ENCODE results near the gene RFC3.
A peak's percentile ranks its signal among the peaks of the same experiment; 100 is the strongest.
"Not testable (repeated sequence)": the region's sequence is repeated elsewhere in the genome, so short reads cannot be mapped to it uniquely, and the experiment has no call there.

The RFC3 gene

DNA sequence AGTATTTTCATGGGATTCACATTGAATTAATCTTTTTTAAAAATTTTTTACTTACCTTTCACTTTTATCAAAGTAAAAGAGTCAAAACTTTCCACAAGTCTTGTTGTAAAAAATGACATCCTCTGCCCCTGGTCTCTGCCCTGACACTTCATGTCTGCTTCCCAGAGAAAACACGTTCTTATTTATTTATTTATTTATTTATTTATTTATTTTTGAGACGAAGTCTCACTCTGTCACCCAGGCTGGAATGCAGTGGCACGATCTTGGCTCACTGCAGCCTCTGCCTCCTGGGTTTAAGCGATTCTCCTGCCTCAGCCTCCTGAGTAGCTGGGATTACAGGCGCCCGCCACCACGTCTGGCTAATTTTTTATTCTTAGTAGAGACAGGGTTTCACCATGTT, 5.1 kb upstream of the RFC3 start:
- not testable (repeated sequence) for DNase-seq

GRCh38 chr13:33815011-33815550, 2.9 kb upstream of the RFC3 start:
- DNase-seq = no peak

DNA sequence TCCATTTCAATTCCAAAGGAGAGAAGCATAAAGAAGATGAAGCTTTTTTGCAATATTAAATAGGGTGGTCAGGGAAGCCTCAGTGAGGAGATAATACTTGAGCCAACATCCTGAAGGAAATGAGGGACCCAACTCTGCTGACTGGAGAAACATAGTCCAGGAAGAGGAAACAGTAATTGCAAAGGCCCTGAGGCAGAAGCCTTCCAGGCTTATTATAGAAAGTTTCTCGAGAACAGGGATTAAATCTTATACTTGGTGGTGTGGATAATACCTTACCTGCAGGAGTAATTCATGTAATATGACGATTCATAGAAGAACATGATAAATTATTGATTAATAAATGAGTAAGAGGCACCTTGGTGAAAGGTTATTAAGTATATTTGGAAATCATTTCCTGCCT, 1.0 kb upstream of the RFC3 start:
- DNase-seq = no peak

GRCh38 chr13:33817513-33817900, 442 bp upstream of the RFC3 start:
- peak in 1 of 2 experiments; percentile 3 for DNase-seq

DNA sequence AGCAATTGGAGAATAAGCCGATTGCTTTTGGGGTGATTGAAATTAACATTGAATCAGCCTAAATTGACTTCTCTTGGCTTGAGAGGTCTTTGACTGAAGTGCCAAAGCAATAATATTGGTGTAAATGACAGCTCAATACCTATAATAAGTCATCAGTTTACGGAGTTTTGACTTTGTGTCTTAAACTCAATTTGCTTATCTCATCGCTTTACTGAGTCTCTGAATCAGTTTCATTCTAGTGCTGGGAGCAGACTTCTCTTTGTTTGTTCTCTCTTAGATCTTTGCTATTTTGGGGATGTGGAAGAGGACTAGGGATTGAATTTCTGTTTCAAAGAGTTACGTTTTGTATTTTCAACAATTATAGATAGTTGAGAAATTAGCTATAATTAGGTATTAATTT, 7.1 kb downstream of the RFC3 start:
- DNase-seq = no peak

DNA sequence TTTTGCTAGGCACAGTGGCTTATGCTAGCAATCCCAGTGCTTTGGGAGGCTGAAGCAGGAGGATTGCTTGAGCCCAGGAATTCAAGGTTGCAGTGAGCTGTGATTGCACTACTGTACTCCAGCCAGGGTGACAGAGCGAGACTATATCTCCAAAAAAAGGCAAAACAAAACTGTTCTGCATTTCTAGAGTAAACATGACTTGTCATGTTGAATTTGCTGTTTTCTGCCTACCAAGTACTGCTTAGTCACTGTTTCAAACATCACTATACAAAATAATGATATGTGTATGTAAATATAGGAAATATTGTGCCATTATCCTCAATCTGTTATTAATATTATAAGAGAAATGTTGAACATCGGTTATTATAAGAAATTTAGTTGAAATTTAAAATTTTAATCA, 9.2 kb downstream of the RFC3 start:
- DNase-seq = no peak

GRCh38 chr13:33828431-33829129, 10.6 kb downstream of the RFC3 start:
- no peak for DNase-seq

- DNase-seq = no peak
These were observed 14.9 kb downstream of the RFC3 start for GRCh38 chr13:33832872-33833271.

GRCh38 chr13:33838647-33839046, 20.7 kb downstream of the RFC3 start:
- DNase-seq = no peak

- no peak for DNase-seq
These were observed 22.5 kb downstream of the RFC3 start for GRCh38 chr13:33840402-33840801.

- DNase-seq = no peak
These were observed 24.3 kb downstream of the RFC3 start for GRCh38 chr13:33842207-33842606.

DNA sequence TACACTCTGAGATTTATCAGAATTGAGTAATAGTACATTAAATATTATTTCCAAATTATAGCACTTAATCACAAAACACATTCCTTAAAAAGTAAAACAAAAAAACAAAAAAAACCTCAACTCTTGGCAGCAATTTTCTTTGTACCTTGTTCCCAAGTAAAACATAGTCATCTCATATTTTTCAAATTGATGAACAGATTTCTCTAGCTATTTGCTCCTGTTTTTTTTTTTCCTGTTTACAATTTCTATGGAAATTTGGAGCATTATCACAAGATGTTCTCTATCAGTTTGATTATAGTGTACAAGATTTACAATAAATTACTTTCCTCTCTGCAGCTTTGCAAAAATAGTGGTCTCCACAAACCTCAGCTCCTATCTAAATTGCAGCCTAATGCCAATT, 25.0 kb downstream of the RFC3 start:
- DNase-seq = no peak

- DNase-seq = no peak
These were observed 27.8 kb downstream of the RFC3 start for GRCh38 chr13:33845572-33846302.

DNA sequence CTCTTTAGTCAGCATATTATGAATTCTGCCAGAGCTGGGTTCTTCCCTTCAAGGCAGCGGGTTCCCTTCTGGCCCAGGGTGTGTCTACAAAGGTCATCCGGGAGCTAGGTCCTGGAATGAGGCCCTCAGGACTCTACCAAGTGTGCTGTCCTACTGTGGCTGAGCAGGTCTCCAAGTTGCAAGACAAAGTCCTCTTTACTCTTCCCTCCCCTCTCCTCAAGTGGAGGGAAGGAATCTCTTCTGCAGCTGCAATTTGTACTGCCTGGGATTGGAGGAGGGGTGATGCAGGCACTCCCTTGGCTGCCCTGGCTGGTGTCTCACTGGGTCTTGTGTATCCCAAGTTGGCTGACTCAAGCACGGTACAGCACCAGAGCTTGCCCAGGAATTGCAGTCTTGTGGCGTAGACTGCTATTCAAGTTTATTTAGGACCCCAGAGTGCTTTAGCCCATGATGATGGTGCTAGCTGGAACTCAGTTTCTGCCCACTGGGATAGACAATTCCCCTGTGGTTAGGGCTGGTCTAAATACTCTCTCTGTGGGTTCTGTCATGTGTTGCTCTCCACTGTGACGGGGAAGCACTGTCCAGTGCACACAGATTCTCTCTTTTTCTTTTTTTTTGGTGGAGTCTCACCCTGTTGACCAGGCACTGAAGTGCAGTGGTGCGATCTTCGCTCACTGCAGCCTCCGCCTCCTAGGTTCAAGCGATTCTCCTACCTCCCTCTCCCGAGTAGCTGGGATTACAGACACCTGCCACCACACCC, 28.5 kb downstream of the RFC3 start:
- no peak for DNase-seq

DNA sequence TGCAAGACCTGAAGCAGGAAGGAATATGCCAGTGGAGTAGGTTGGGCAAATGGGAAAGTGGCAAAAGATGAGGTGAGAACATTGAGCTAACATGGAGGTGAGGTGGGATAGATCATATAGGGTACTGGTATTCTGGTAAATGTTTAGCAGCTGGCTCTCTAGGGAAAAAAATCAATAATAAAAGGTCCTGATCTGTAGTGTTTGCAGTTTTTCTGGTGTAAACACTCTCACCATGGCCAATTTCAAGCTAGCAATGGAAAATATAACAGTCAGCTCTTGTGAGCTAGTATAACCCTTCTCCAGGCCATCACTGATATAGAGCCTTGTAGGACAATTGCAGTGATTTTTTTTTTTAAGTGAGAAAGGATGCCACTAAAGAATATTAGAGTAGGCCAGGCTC, 31.3 kb downstream of the RFC3 start:
- DNase-seq = no peak

DNA sequence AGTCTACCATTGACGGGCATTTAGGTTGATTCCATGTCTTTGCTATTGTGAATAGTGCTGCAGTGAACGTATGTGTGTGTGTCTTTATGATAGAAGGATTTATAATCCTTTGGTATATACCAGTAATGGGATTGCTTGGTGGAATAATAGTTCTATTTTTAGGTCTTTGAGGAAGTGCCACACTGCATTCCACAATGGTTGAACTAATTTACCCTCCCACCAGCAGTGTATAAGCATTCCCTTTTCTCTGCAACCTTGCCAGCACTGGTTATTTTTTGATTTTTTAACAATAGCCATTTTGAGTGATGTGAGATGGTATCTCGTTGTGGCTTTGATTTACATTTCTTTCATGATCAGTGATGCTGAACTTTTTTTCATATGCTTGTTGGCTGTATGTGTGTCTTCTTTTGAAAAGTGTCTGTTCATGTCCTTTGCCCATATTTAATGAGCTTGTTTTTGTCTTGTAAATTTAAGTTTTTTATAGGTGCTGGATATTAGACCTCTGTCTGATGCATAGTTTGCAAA, 37.5 kb downstream of the RFC3 start:
- DNase-seq = no peak

GRCh38 chr13:33859691-33860303, 41.8 kb downstream of the RFC3 start:
- no peak for DNase-seq

GRCh38 chr13:33860526-33860925, 42.6 kb downstream of the RFC3 start:
- no peak for DNase-seq

GRCh38 chr13:33862016-33862415, 44.1 kb downstream of the RFC3 start:
- no peak for DNase-seq

- no peak for DNase-seq
These were observed 45.3 kb downstream of the RFC3 start for GRCh38 chr13:33863188-33863789.

DNA sequence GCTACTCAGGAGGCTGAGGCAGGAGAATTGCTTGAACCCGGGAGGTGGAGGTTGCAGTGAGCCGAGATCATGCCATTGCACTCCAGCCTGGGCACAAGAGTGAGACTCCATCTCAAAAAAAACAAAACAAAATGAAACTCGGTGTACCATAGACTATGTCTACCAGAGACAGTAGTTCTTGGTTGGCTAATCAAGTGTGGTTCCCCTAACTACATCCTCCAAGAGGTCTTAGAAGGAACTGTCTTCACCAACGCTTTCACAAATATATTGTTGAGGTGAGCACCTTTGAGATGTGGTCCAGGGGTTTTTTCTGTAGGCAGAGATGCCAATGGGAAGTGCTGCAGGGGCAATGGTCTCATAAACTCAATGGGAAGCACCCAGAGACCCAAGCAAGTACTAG, 48.0 kb downstream of the RFC3 start:
- DNase-seq = no peak

DNA sequence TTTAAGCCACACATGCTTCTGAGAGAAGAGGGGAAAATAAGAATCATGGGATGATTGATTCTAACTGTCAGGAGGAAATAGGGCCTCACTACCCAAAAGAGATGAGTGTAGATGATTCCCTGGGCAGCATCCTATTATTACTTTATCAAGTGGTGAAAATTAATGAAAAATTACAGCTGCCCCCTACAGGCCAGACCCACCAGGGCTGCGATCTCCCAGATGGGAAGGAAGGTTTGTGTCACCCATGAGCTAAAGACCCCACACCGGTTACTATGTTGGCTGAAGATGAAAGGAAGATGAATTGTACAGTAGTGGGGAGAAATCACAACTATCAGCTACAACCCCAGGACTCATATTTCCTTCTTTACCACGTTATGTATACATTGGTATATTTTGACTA, 49.5 kb downstream of the RFC3 start:
- no peak for DNase-seq
